CD4-positive, alpha-beta T cell (primary cell): ENCODE results near the gene PLCG2. TPM values are rescaled to one million over a fixed set of nuclear protein-coding genes. Genes with fewer than 3 reads are reported as not detected.

Experiments used
- ATAC-seq: fragments of 200-7000 bp; cut with Tn5 transposase; one replicate; pipeline ENCODE4 v1.10.0; 2022; ENCODE audit warnings: mild to moderate bottlenecking; ENCODE audit not compliant: poor library complexity
- CTCF ChIA-PET: fragments of 350-600 bp; sonication (Branson Sonifier 250); formaldehyde crosslinking; loops from one replicate; lab custom pipeline; 2021; ENCODE audit warnings: antibody characterized with exemption, inconsistent platforms; lab: Charles Lee
- POLR2A ChIA-PET: fragments of 350-600 bp; sonication (Branson Sonifier 250); formaldehyde crosslinking; loops from one replicate; lab custom pipeline; 2021; ENCODE audit warnings: antibody characterized with exemption, inconsistent platforms; lab: Charles Lee
- DNase-seq, 14 experiments: peaks; one replicate each; pipeline ENCODE4 v3.0.0-alpha.2; 2013 to 2020; ENCODE audit warnings: mixed read lengths in 2 of 14
- H3K27ac ChIP-seq, 2 donors: one replicate each; pipeline versions ENCODE4 v1.5.1 to v1.7.0; 2013; ENCODE audit warnings: low read length in 2 of 2, low read depth in 1 of 2, mild to moderate bottlenecking in 1 of 2
- H3K27me3 ChIP-seq, 2 experiments: 1 replicate in 1 of 2; 2 replicates in 1 of 2; pipeline versions ENCODE4 v1.6.1 to v1.7.0; 2013; ENCODE audit warnings: low read length in 2 of 2, control low read depth in 1 of 2, mild to moderate bottlenecking in 1 of 2, moderate library complexity in 1 of 2; ENCODE audit not compliant: insufficient read depth in 2 of 2, control insufficient read depth in 1 of 2
- H3K36me3 ChIP-seq: one replicate; pipeline ENCODE4 v1.6.1; 2013; ENCODE audit warnings: low read length, control low read depth; ENCODE audit not compliant: insufficient read depth
- H3K4me1 ChIP-seq: one replicate; pipeline ENCODE4 v1.6.1; 2013; ENCODE audit warnings: low read length, control low read depth; ENCODE audit not compliant: insufficient read depth
- H3K4me3 ChIP-seq: one replicate; pipeline ENCODE4 v1.5.1; 2013; ENCODE audit warnings: mild to moderate bottlenecking, low read length, moderate library complexity
- H3K9me3 ChIP-seq, 2 experiments: 1 replicate in 1 of 2; 2 replicates in 1 of 2; pipeline versions ENCODE4 v1.6.1 to v1.7.0; 2013; ENCODE audit warnings: low read length in 2 of 2, mild to moderate bottlenecking in 2 of 2, control low read depth in 1 of 2, moderate library complexity in 1 of 2; ENCODE audit not compliant: control insufficient read depth in 1 of 2, insufficient read depth in 1 of 2
- H3K27ac Mint-ChIP-seq: one replicate; pipeline ENCODE4 v1.8.0; 2020; ENCODE audit warnings: mixed read lengths
- H3K27me3 Mint-ChIP-seq: one replicate; pipeline ENCODE4 v1.8.0; 2021; ENCODE audit warnings: mixed read lengths
- H3K36me3 Mint-ChIP-seq: one replicate; pipeline ENCODE4 v1.8.0; 2021; ENCODE audit warnings: low read depth, mixed read lengths
- H3K4me1 Mint-ChIP-seq: one replicate; pipeline ENCODE4 v1.8.0; 2021; ENCODE audit warnings: low read depth, mixed read lengths
- H3K4me3 Mint-ChIP-seq: one replicate; pipeline ENCODE4 v1.8.0; 2020; ENCODE audit warnings: mild to moderate bottlenecking, mixed read lengths
- H3K9me3 Mint-ChIP-seq: one replicate; pipeline ENCODE4 v1.8.0; 2020; ENCODE audit warnings: mixed read lengths
- CTCF ChIP-seq: fragments of 200-600 bp; IDR thresholded peaks from one replicate; pipeline ENCODE4 v1.8.0; 2022; ENCODE audit warnings: antibody characterized with exemption, mild to moderate bottlenecking
- intact Hi-C, 2 experiments: fragments of 100-400 bp; cut with DNase I in 1 of 2; cut with micrococcal nuclease in 1 of 2; formaldehyde crosslinking; loops; one replicate each; pipeline versions ENCODE4 v1.15.1 to v1.9.0; 2023 to 2025; cut with DNase I, micrococcal nuclease
- total RNA-seq, 174 experiments: library from RNA in 2 of 174; stranded (reverse) in 2 of 174; gene quantifications; one replicate each; pipeline ENCODE4 v1.2.3 and lab custom pipeline; 2021 to 2026

Gene PLCG2
- total RNA-seq, 2 experiments from 2014 or later, result 0.92 to 1.5 TPM

- POLR2A ChIA-PET, result no interaction called here
- DNase-seq (no peak), ATAC-seq (no peak)
- no peaks in the 10 kb centered on the region for H3K27me3 Mint-ChIP-seq
- no peak overlapping the region for H3K27ac Mint-ChIP-seq
- no peak for TF ChIP-seq CTCF
- no peak overlapping the region for H3K4me3 Mint-ChIP-seq
- peaks cover 5% of the 10 kb centered on the region for H3K4me1 ChIP-seq
- H3K4me1 Mint-ChIP-seq, result no peaks in the 10 kb centered on the region
- intact Hi-C loops, result loop anchor here in 1 of 2 experiments (5.0 kb wide), 1 partner anchor 409 kb away; no protein-coding TSS in a partner anchor
- no peak overlapping the region for H3K4me3 ChIP-seq
- no peaks in the 10 kb centered on the region for H3K27me3 ChIP-seq
- H3K27ac ChIP-seq, result no peak overlapping the region
- no peaks in the 10 kb centered on the region for H3K36me3 ChIP-seq
- H3K36me3 Mint-ChIP-seq, result no peaks in the 10 kb centered on the region
- H3K9me3 Mint-ChIP-seq, result no peaks in the 10 kb centered on the region
- CTCF ChIA-PET, result no interaction called here
- no peaks in the 10 kb centered on the region for H3K9me3 ChIP-seq
Observed at GRCh38 chr16:81752876-81753227, 26.2 kb upstream of the PLCG2 start.

- POLR2A ChIA-PET, result no interaction called here
- TF ChIP-seq CTCF, result no peak
- H3K36me3 Mint-ChIP-seq, result no peaks in the 10 kb centered on the region
- ATAC-seq (no peak), DNase-seq (no peak)
- CTCF ChIA-PET, result no interaction called here
- H3K4me1 ChIP-seq, result peaks cover 5% of the 10 kb centered on the region
- no peak overlapping the region for H3K27ac Mint-ChIP-seq
- H3K27me3 ChIP-seq, result peaks cover 0 to 4% of the 10 kb centered on the region in 2 experiments
- no peak overlapping the region for H3K4me3 ChIP-seq
- no peaks in the 10 kb centered on the region for H3K9me3 ChIP-seq
- no peaks in the 10 kb centered on the region for H3K27me3 Mint-ChIP-seq
- H3K27ac ChIP-seq, result no peak overlapping the region
- no peaks in the 10 kb centered on the region for H3K4me1 Mint-ChIP-seq
- H3K4me3 Mint-ChIP-seq, result no peak overlapping the region
- H3K36me3 ChIP-seq, result no peaks in the 10 kb centered on the region
- no peaks in the 10 kb centered on the region for H3K9me3 Mint-ChIP-seq
- intact Hi-C loops, result loop anchor here in 1 of 2 experiments (5.0 kb wide), 1 partner anchor 407 kb away; no protein-coding TSS in a partner anchor
Observed at GRCh38 chr16:81754858-81755257, 24.2 kb upstream of the PLCG2 start.

GRCh38 chr16:81755915-81756614 is 23.0 kb upstream of the PLCG2 start:
- H3K4me3 ChIP-seq, result no peak overlapping the region
- no peak for DNase-seq
- no peaks in the 10 kb centered on the region for H3K36me3 ChIP-seq
- no peaks in the 10 kb centered on the region for H3K4me1 Mint-ChIP-seq
- TF ChIP-seq CTCF, result no peak
- no peak overlapping the region for H3K4me3 Mint-ChIP-seq
- H3K9me3 Mint-ChIP-seq, result no peaks in the 10 kb centered on the region
- ChIA-PET CTCF (no interaction called here), POLR2A (no interaction called here)
- no peak overlapping the region for H3K27ac ChIP-seq
- intact Hi-C loops, result no loop called here
- ATAC-seq, result no peak
- no peak overlapping the region for H3K27ac Mint-ChIP-seq
- peaks cover 0 to 4% of the 10 kb centered on the region in 2 experiments for H3K27me3 ChIP-seq
- H3K9me3 ChIP-seq, result no peaks in the 10 kb centered on the region
- peaks cover 5% of the 10 kb centered on the region for H3K4me1 ChIP-seq
- no peaks in the 10 kb centered on the region for H3K36me3 Mint-ChIP-seq
- H3K27me3 Mint-ChIP-seq, result no peaks in the 10 kb centered on the region
